H1 (cell line): ENCODE results near the gene CACNB2. TPM values are rescaled to one million over a fixed set of nuclear protein-coding genes. Genes with fewer than 3 reads are reported as not detected.

Source experiments
- CTCF ChIA-PET: fragments of 300-600 bp; sonication (Branson Sonifier 250); formaldehyde crosslinking; loops from one replicate; lab custom pipeline; 2021; ENCODE audit not compliant: partially characterized antibody; lab: Charles Lee
- POLR2A ChIA-PET: fragments of 300-600 bp; sonication (Branson Sonifier 250); formaldehyde crosslinking; loops from one replicate; lab custom pipeline; 2021; ENCODE audit warnings: inconsistent platforms; ENCODE audit not compliant: partially characterized antibody; lab: Charles Lee
- DNase-seq, 2 experiments: peaks; one replicate each; pipeline versions ENCODE4 v3.0.0 to v3.0.0-alpha.2; 2010 to 2022; ENCODE audit warnings: low spot score in 2 of 2, low read depth in 1 of 2, mixed read lengths in 1 of 2
- FAIRE-seq: peaks from 2 replicates; lab custom pipeline; 2011; peaks lifted over from hg19 to GRCh38; lab: Jason Lieb, UNC
- H2AFZ ChIP-seq: 2 replicates; pipeline ENCODE4 v1.8.1; 2012; ENCODE audit warnings: low read length, inconsistent platforms
- H2AK5ac ChIP-seq: 2 replicates; pipeline ENCODE4 v1.6.1; 2013; ENCODE audit warnings: low read depth, low read length
- H2BK120ac ChIP-seq: replicated peaks from 2 replicates; pipeline ENCODE3; 2013; ENCODE audit warnings: low read depth, low read length, inconsistent platforms
- H2BK12ac ChIP-seq: 2 replicates; pipeline ENCODE4 v1.6.1; 2013; ENCODE audit warnings: low read depth, low read length
- H2BK15ac ChIP-seq: 2 replicates; pipeline ENCODE4 v1.6.1; 2013; ENCODE audit warnings: low read length
- H2BK20ac ChIP-seq: 2 replicates; pipeline ENCODE4 v1.6.1; 2013; ENCODE audit warnings: low read length
- H2BK5ac ChIP-seq: 2 replicates; pipeline ENCODE4 v1.6.1; 2013; ENCODE audit warnings: low read depth, low read length
- H3K14ac ChIP-seq: 2 replicates; pipeline ENCODE4 v1.6.1; 2013; ENCODE audit warnings: inconsistent platforms; ENCODE audit not compliant: insufficient read length
- H3K18ac ChIP-seq: 2 replicates; pipeline ENCODE4 v1.6.1; 2013; ENCODE audit warnings: low read length; ENCODE audit errors: extremely low read depth
- H3K23ac ChIP-seq: 2 replicates; pipeline ENCODE4 v1.6.1; 2013; ENCODE audit warnings: inconsistent platforms; ENCODE audit not compliant: insufficient read length
- H3K23me2 ChIP-seq: 2 replicates; pipeline ENCODE4 v1.6.1; 2013; ENCODE audit warnings: low read depth, low read length
- H3K27ac ChIP-seq: 2 replicates; pipeline ENCODE4 v1.6.1; 2011; ENCODE audit warnings: low read depth, low read length, inconsistent platforms
- H3K27me3 ChIP-seq, 4 experiments: replicated peaks in 1 of 4; 1 replicate in 1 of 4; 2 replicates in 3 of 4; pipeline versions ENCODE4 v1.6.1 to v1.8.1; 2011 to 2013; ENCODE audit warnings: low read length in 3 of 4, mild to moderate bottlenecking in 3 of 4, inconsistent platforms in 2 of 4, mixed read lengths in 2 of 4, moderate library complexity in 1 of 4; ENCODE audit not compliant: control insufficient read depth in 3 of 4, insufficient read depth in 3 of 4; ENCODE audit errors: extremely low read depth in 1 of 4
- H3K36me3 ChIP-seq, 4 experiments: 2 replicates each; pipeline versions ENCODE4 v1.6.1 to v1.8.1; 2011 to 2013; ENCODE audit warnings: mild to moderate bottlenecking in 4 of 4, low read length in 3 of 4, moderate library complexity in 2 of 4, control low read depth in 1 of 4, inconsistent platforms in 1 of 4; ENCODE audit not compliant: insufficient read depth in 4 of 4, control insufficient read depth in 2 of 4
- H3K4ac ChIP-seq: replicated peaks from 2 replicates; pipeline ENCODE3; 2013; ENCODE audit warnings: low read length, low read depth, mixed read lengths, inconsistent platforms; ENCODE audit not compliant: insufficient read length
- H3K4me1 ChIP-seq, 4 experiments: replicated peaks in 1 of 4; 1 replicate in 1 of 4; 2 replicates in 3 of 4; pipeline versions ENCODE4 v1.6.1 to v1.8.1; 2011 to 2013; ENCODE audit warnings: low read length in 3 of 4, inconsistent platforms in 2 of 4, mixed read lengths in 1 of 4; ENCODE audit not compliant: insufficient read depth in 4 of 4, control insufficient read depth in 3 of 4
- H3K4me2 ChIP-seq, 2 experiments: 2 replicates each; pipeline versions ENCODE4 v1.6.1 to v1.8.1; 2011 to 2013; ENCODE audit warnings: low read depth in 2 of 2, low read length in 2 of 2, control low read depth in 1 of 2, inconsistent platforms in 1 of 2, mild to moderate bottlenecking in 1 of 2; ENCODE audit not compliant: insufficient read depth in 1 of 2
- H3K4me3 ChIP-seq, 4 experiments: fragments of 200-600, 300-600 bp in 1 of 4; sonication (generic), shearing (Covaris generic), sonication (Bioruptor Twin) in 1 of 4; 2 replicates each; pipeline versions ENCODE4 v1.5.1 to v1.8.1; 2011 to 2016; ENCODE audit warnings: low read length in 4 of 4, low read depth in 3 of 4, control low read depth in 2 of 4, inconsistent platforms in 2 of 4, mild to moderate bottlenecking in 2 of 4, mixed read lengths in 1 of 4, moderate library complexity in 1 of 4; ENCODE audit not compliant: insufficient read depth in 2 of 4; ENCODE audit errors: extremely low read depth in 1 of 4
- H3K56ac ChIP-seq: replicated peaks from 2 replicates; pipeline ENCODE3; 2013; ENCODE audit warnings: low read depth, mild to moderate bottlenecking, mixed read lengths, low read length, inconsistent platforms; ENCODE audit not compliant: insufficient read length
- H3K79me1 ChIP-seq: 2 replicates; pipeline ENCODE4 v1.6.1; 2013; ENCODE audit warnings: low read depth, low read length, control low read depth
- H3K79me2 ChIP-seq, 2 experiments: 2 replicates each; pipeline versions ENCODE4 v1.6.1 to v1.8.1; 2012 to 2013; ENCODE audit warnings: low read length in 2 of 2, mild to moderate bottlenecking in 2 of 2, inconsistent platforms in 1 of 2; ENCODE audit not compliant: insufficient read depth in 2 of 2, control insufficient read depth in 1 of 2
- H3K9ac ChIP-seq, 4 experiments: replicated peaks in 1 of 4; 1 replicate in 1 of 4; 2 replicates in 3 of 4; pipeline versions ENCODE4 v1.6.1 to v1.8.1; 2011 to 2013; ENCODE audit warnings: low read depth in 3 of 4, low read length in 3 of 4, control low read depth in 2 of 4, mild to moderate bottlenecking in 2 of 4, moderate library complexity in 2 of 4, inconsistent platforms in 1 of 4; ENCODE audit errors: extremely low read depth in 1 of 4
- H3K9me3 ChIP-seq, 2 experiments: 2 replicates each; pipeline versions ENCODE4 v1.6.1 to v1.8.1; 2012 to 2013; ENCODE audit warnings: mild to moderate bottlenecking in 2 of 2, moderate library complexity in 2 of 2, control low read depth in 1 of 2, inconsistent platforms in 1 of 2, low read depth in 1 of 2, low read length in 1 of 2, mixed read lengths in 1 of 2; ENCODE audit not compliant: insufficient read depth in 2 of 2
- H4K20me1 ChIP-seq, 2 experiments: replicated peaks in 1 of 2; 2 replicates each; pipeline versions ENCODE3 to v1.8.1; 2011 to 2013; ENCODE audit warnings: inconsistent platforms in 2 of 2, low read length in 2 of 2, mild to moderate bottlenecking in 1 of 2; ENCODE audit not compliant: insufficient read depth in 2 of 2, control insufficient read depth in 1 of 2
- H4K5ac ChIP-seq: 2 replicates; pipeline ENCODE4 v1.6.1; 2013; ENCODE audit warnings: low read length, low read depth, mixed read lengths, inconsistent platforms; ENCODE audit not compliant: insufficient read length
- H4K8ac ChIP-seq: 2 replicates; pipeline ENCODE4 v1.8.0; 2013; ENCODE audit warnings: mild to moderate bottlenecking, moderate library complexity, low read length, inconsistent platforms; ENCODE audit not compliant: insufficient read depth; ENCODE audit errors: extremely low read depth
- H4K91ac ChIP-seq: replicated peaks from 2 replicates; pipeline ENCODE3; 2013; ENCODE audit warnings: low read length, mixed read lengths, inconsistent platforms; ENCODE audit not compliant: insufficient read length
- BCL11A ChIP-seq, 2 experiments: IDR thresholded peaks; one replicate each; pipeline ENCODE4 v1.6.1; 2011; ENCODE audit warnings: low read depth in 2 of 2, low read length in 2 of 2, mild to moderate bottlenecking in 2 of 2
- BRCA1 ChIP-seq: IDR thresholded peaks from 2 replicates; pipeline ENCODE4 v1.6.1; 2012; ENCODE audit warnings: low read depth, low read length, improper control_type of control experiment
- CEBPB ChIP-seq: IDR thresholded peaks from 2 replicates; pipeline ENCODE4 v1.6.1; 2012; ENCODE audit warnings: low read depth, low read length
- GABPA ChIP-seq: IDR thresholded peaks from 2 replicates; pipeline ENCODE4 v1.6.1; 2011; ENCODE audit warnings: mild to moderate bottlenecking, low read length, moderate library complexity, borderline replicate concordance; ENCODE audit not compliant: insufficient read depth
- HDAC2 ChIP-seq, 2 experiments: fragments of 300-600 bp in 1 of 2; sonication (generic) in 1 of 2; IDR thresholded peaks; 2 replicates each; pipeline ENCODE4 v1.6.1; 2011 to 2012; ENCODE audit warnings: low read depth in 2 of 2, low read length in 2 of 2, mild to moderate bottlenecking in 2 of 2, moderate library complexity in 2 of 2, borderline replicate concordance in 1 of 2, inconsistent platforms in 1 of 2
- SAP30 ChIP-seq: fragments of 300-600 bp; sonication (generic); IDR thresholded peaks from 2 replicates; pipeline ENCODE4 v1.7.1; 2012; ENCODE audit warnings: low read length, moderate library complexity, mild to moderate bottlenecking, inconsistent platforms; ENCODE audit not compliant: insufficient read depth, insufficient replicate concordance
- SIN3A ChIP-seq, 2 experiments: IDR thresholded peaks in 1 of 2; conservative IDR thresholded peaks in 1 of 2; 2 replicates each; pipeline ENCODE4 v1.6.1; 2011 to 2012; ENCODE audit warnings: low read length in 2 of 2, improper control_type of control experiment in 1 of 2, low read depth in 1 of 2, mild to moderate bottlenecking in 1 of 2
- SRF ChIP-seq: IDR thresholded peaks from 2 replicates; pipeline ENCODE4 v1.6.1; 2011; ENCODE audit warnings: mild to moderate bottlenecking, low read depth, low read length, moderate library complexity
- SUZ12 ChIP-seq: fragments of 200-600 bp; sonication (generic); IDR thresholded peaks from 2 replicates; pipeline ENCODE4 v1.6.1; 2012; ENCODE audit warnings: mild to moderate bottlenecking, inconsistent platforms, low read length, moderate library complexity, mixed read lengths
- ZNF274 ChIP-seq: IDR thresholded peaks from 2 replicates; pipeline ENCODE4 v1.7.0; 2012; ENCODE audit warnings: low read length, borderline replicate concordance; ENCODE audit errors: extremely low read depth
- WGBS, 2 experiments: shearing (Covaris generic) in 1 of 2; methylation state at CpG; one replicate each; pipeline versions ENCODE4 v1.1.6 to v1.1.7; 2013 to 2015; ENCODE audit warnings: low lambda C conversion rate in 2 of 2, mixed read lengths in 2 of 2, inconsistent platforms in 1 of 2, low coverage in 1 of 2, missing lambda C conversion rate in 1 of 2; ENCODE audit not compliant: insufficient replicate concordance in 2 of 2, insufficient coverage in 1 of 2, insufficient read length in 1 of 2; ENCODE audit errors: extremely low coverage in 1 of 2, missing lambda C conversion rate in 1 of 2; 5-methylcytosine and 5-hydroxymethylcytosine counted together
- polyA plus RNA-seq, 7 experiments: library from polyadenylated mRNA; depleted of rRNA in 3 of 7; stranded (reverse) in 5 of 7; unstranded in 2 of 7; fragments of >200 nt in 5 of 7; fragments of 200-250 nt in 2 of 7; gene quantifications; 1 replicate in 5 of 7; 2 replicates in 1 of 7; 4 replicates in 1 of 7; pipeline versions ENCODE4 v1.2.1 to v1.2.3, GENCODE V29; 2011 to 2013; ENCODE audit warnings: missing spikeins in 2 of 7, mixed read lengths in 2 of 7
- total RNA-seq: library from RNA; stranded (reverse); fragmentation: NEBNext Ultra II Directional; extraction: Animal tissue kit (Norgen Biotek cat#: 25700); gene quantifications from 2 replicates; pipeline ENCODE4 v1.2.1, GENCODE V29; 2021
- TF ChIP-seq, protein P1 (sequence below), 3 experiments: IDR thresholded peaks; 1 replicate in 2 of 3; 2 replicates in 1 of 3; pipeline versions ENCODE4 v1.5.1 to v1.6.1; 2011; ENCODE audit warnings: low read length in 3 of 3, mild to moderate bottlenecking in 3 of 3, inconsistent platforms in 2 of 3, low read depth in 1 of 3, moderate library complexity in 1 of 3; ENCODE audit not compliant: insufficient read depth in 1 of 3; ENCODE audit errors: control extremely low read depth in 1 of 3

The CACNB2 gene
- total and polyA plus RNA-seq, 2 of the 8 experiments (the other 6 are each of a cell fraction or from before 2014, with no cell fraction given) = 2.4 to 3.2 TPM

DNA sequence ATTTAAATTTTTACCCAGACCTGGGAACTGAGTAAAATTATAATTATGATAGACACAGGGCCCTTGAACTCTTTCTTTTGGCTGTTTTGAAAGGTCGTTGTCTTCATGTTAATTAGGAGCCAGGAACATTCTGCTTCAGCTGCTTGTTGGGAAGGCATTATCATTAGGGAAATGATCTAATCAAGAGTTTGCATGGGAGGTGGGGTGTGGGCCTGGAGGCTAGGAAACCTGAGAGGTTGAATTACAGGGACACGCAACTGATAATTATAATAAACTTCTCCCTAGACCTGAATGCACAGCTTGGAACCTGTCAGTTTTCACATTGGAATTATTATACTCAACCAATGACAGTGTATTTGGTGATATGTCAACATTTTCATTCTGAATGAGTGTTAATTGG lies 237.7 kb downstream of the CACNB2 start:
- Histone ChIP-seq H4K8ac (no peak overlapping the region), H3K27ac (no peak overlapping the region), H3K36me3 (no peaks in the 10 kb centered on the region), H4K20me1 (peaks cover 0 to 1% of the 10 kb centered on the region in 2 experiments), H4K91ac (no peak overlapping the region), H3K79me1 (no peaks in the 10 kb centered on the region), H3K27me3 (no peaks in the 10 kb centered on the region), H3K23ac (no peak overlapping the region), H3K23me2 (no peaks in the 10 kb centered on the region), H2BK120ac (no peak overlapping the region), H3K4ac (no peak overlapping the region), H3K79me2 (no peaks in the 10 kb centered on the region), H3K9me3 (no peaks in the 10 kb centered on the region), H2AK5ac (no peak overlapping the region), H3K18ac (no peak overlapping the region), H3K4me3 (no peak overlapping the region), H3K14ac (no peak overlapping the region), H2BK5ac (no peak overlapping the region), H3K56ac (no peak overlapping the region), H2BK15ac (no peak overlapping the region), H2AFZ (no peak overlapping the region), H4K5ac (no peak overlapping the region), H2BK20ac (no peak overlapping the region), H3K4me1 (no peaks in the 10 kb centered on the region), H3K4me2 (no peak overlapping the region), H2BK12ac (no peak overlapping the region), H3K9ac (no peak overlapping the region)
- FAIRE-seq = no peak
- 70% methylated on average over 2 of the region's 2 CpGs; no CpG with 5 or more reads in 1 of the 2 experiments for WGBS, 2 experiments
- CTCF ChIA-PET = interaction anchor here (1.1 kb wide), 1 partner anchor 9 kb away, joined by 3 read pairs; no protein-coding TSS in a partner anchor
- DNase-seq = no peak
- POLR2A ChIA-PET = no interaction called here
- TF ChIP-seq SIN3A (conservative IDR thresholded peaks at IDR 0.05 in 1 of 2, IDR thresholded peaks at IDR 0.05 in 1 of 2; ENCODE audit: low read depth in 1 of 2, low read length in 2 of 2) (no peak), SUZ12 (no peak), BCL11A (IDR thresholded peaks at IDR 0.05; ENCODE audit: low read depth in 2 of 2, low read length in 2 of 2) (no peak), SAP30 (no peak), ZNF274 (no peak), BRCA1 (no peak), CEBPB (no peak), SRF (no peak), GABPA (no peak), HDAC2 (IDR thresholded peaks at IDR 0.05; ENCODE audit: borderline replicate concordance in 1 of 2, low read depth in 2 of 2, low read length in 2 of 2) (no peak)
- TF ChIP-seq, protein P1, sequence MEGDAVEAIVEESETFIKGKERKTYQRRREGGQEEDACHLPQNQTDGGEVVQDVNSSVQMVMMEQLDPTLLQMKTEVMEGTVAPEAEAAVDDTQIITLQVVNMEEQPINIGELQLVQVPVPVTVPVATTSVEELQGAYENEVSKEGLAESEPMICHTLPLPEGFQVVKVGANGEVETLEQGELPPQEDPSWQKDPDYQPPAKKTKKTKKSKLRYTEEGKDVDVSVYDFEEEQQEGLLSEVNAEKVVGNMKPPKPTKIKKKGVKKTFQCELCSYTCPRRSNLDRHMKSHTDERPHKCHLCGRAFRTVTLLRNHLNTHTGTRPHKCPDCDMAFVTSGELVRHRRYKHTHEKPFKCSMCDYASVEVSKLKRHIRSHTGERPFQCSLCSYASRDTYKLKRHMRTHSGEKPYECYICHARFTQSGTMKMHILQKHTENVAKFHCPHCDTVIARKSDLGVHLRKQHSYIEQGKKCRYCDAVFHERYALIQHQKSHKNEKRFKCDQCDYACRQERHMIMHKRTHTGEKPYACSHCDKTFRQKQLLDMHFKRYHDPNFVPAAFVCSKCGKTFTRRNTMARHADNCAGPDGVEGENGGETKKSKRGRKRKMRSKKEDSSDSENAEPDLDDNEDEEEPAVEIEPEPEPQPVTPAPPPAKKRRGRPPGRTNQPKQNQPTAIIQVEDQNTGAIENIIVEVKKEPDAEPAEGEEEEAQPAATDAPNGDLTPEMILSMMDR (IDR thresholded peaks at IDR 0.05; ENCODE audit: control extremely low read depth in 1 of 3, insufficient read depth in 1 of 3, low read depth in 1 of 3, low read length in 3 of 3) = no peak
